ENCODE data around the gene LRRN1. TPM values are rescaled to one million over a fixed set of nuclear protein-coding genes. Genes with fewer than 3 reads are reported as not detected.
"Not testable (repeated sequence)": the region's sequence is repeated elsewhere in the genome, so short reads cannot be mapped to it uniquely, and the experiment has no call there.

LRRN1 gene
- total RNA-seq, 2 donors from 2014 or later, result 11.0 to 58.4 TPM

- no peak for DNase-seq (ENCODE audit: low spot score)
- Histone ChIP-seq H3K9me3 (no peaks in the 10 kb centered on the region), H3K4me1 (replicated peaks) (no peaks in the 10 kb centered on the region), H3K27me3 (replicated peaks; ENCODE audit: insufficient read depth) (no peaks in the 10 kb centered on the region), H3K4me3 (no peak overlapping the region), H3K27ac (no peak overlapping the region), H3K36me3 (no peaks in the 10 kb centered on the region)
- TF ChIP-seq POLR2A (IDR thresholded peaks at IDR 0.05) (no peak), CTCF (IDR thresholded peaks at IDR 0.05) (no peak), POLR2AphosphoS5 (IDR thresholded peaks at IDR 0.05) (no peak)
- intact Hi-C loops (cut with DNase I), result no loop called here
- WGBS, result 94% methylated on average over 5 of the region's 5 CpGs
These were observed 63.3 kb downstream of the LRRN1 start for GRCh38 chr3:3862534-3862933.

DNA sequence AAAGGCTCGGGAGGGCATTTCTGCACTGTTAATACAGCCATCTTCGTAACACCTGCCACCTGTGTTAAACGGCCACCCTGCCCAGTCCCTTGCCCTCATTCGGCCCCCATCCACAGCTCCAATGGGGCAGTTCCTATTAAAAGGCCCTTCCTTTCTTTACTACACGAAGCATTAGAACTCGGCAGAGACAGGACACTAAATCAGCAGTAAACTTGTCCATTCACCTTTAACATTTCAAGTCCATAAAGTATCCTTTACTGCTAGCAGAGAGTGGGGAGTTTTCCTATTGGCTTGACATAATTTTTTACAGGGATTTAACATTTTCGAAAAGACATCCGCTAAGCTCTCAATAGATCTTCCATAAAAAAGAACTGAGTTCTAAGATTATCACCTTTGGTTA, 76.3 kb downstream of the LRRN1 start:
- Histone ChIP-seq H3K9me3 (no peaks in the 10 kb centered on the region), H3K36me3 (no peaks in the 10 kb centered on the region), H3K4me3 (no peak overlapping the region), H3K4me1 (replicated peaks) (no peaks in the 10 kb centered on the region), H3K27me3 (replicated peaks; ENCODE audit: insufficient read depth) (no peaks in the 10 kb centered on the region), H3K27ac (no peak overlapping the region)
- TF ChIP-seq POLR2AphosphoS5 (IDR thresholded peaks at IDR 0.05), result no peak
- no peak for TF ChIP-seq CTCF (IDR thresholded peaks at IDR 0.05)
- no peak for TF ChIP-seq POLR2A (IDR thresholded peaks at IDR 0.05)
- intact Hi-C loops (cut with DNase I), result no loop called here
- WGBS, result 42% methylated on average over 8 of the region's 8 CpGs
- no peak for DNase-seq (ENCODE audit: low spot score)

GRCh38 chr3:3881050-3881449, 81.8 kb downstream of the LRRN1 start:
- Histone ChIP-seq H3K4me1 (replicated peaks) (no peaks in the 10 kb centered on the region), H3K27me3 (replicated peaks; ENCODE audit: insufficient read depth) (no peaks in the 10 kb centered on the region), H3K27ac (no peak overlapping the region), H3K4me3 (no peak overlapping the region), H3K9me3 (no peaks in the 10 kb centered on the region), H3K36me3 (no peaks in the 10 kb centered on the region)
- intact Hi-C loops (cut with DNase I), result no loop called here
- no peak for DNase-seq (ENCODE audit: low spot score)
- TF ChIP-seq POLR2AphosphoS5 (IDR thresholded peaks at IDR 0.05) (no peak), CTCF (IDR thresholded peaks at IDR 0.05) (no peak), POLR2A (IDR thresholded peaks at IDR 0.05) (no peak)
- WGBS, result 83% methylated on average over 7 of the region's 7 CpGs

GRCh38 chr3:3887311-3887710, 88.1 kb downstream of the LRRN1 start:
- H3K36me3 ChIP-seq; H3K27ac ChIP-seq; H3K4me3 ChIP-seq; H3K9me3 ChIP-seq; H3K4me1 ChIP-seq (replicated peaks); intact Hi-C loops (cut with DNase I); DNase-seq (ENCODE audit: low spot score); H3K27me3 ChIP-seq (replicated peaks; ENCODE audit: insufficient read depth): not testable (repeated sequence)

DNA sequence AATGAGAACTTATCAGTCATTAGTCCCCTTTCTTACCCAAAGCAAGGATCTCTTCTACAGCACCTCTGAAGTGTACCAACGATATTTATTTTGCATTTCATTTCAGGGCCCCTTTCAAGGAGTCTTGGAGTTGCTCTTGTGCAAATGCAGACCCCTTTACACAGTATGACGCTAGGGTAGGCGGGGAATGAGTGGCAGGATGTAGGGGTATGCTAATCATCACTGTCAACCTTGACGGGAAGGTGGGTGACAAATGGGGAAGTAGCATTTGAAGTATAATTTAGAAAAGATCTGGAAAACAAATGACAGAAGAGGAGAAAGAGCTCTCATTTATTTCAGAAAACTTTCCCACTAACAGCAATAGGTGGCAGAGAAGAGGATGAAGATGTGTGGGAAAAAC, 94.4 kb downstream of the LRRN1 start:
- no peaks in the 10 kb centered on the region for H3K27me3 ChIP-seq (replicated peaks; ENCODE audit: insufficient read depth)
- H3K4me1 ChIP-seq (replicated peaks), result no peaks in the 10 kb centered on the region
- no peak overlapping the region for H3K4me3 ChIP-seq
- H3K36me3 ChIP-seq, result no peaks in the 10 kb centered on the region
- 70% methylated on average over 4 of the region's 4 CpGs for WGBS
- H3K9me3 ChIP-seq, result no peaks in the 10 kb centered on the region
- no peak for TF ChIP-seq POLR2A (IDR thresholded peaks at IDR 0.05)
- TF ChIP-seq CTCF (IDR thresholded peaks at IDR 0.05), result no peak
- TF ChIP-seq POLR2AphosphoS5 (IDR thresholded peaks at IDR 0.05), result no peak
- intact Hi-C loops (cut with DNase I), result no loop called here
- no peak overlapping the region for H3K27ac ChIP-seq
- DNase-seq (ENCODE audit: low spot score), result no peak
